ENCODE measurements around the gene TP53RK. TPM values are rescaled to one million over a fixed set of nuclear protein-coding genes. Genes with fewer than 3 reads are reported as not detected.

TP53RK gene
- total and polyA plus RNA-seq, 2 experiments from 2014 or later = 24.2 to 26.0 TPM

DNA sequence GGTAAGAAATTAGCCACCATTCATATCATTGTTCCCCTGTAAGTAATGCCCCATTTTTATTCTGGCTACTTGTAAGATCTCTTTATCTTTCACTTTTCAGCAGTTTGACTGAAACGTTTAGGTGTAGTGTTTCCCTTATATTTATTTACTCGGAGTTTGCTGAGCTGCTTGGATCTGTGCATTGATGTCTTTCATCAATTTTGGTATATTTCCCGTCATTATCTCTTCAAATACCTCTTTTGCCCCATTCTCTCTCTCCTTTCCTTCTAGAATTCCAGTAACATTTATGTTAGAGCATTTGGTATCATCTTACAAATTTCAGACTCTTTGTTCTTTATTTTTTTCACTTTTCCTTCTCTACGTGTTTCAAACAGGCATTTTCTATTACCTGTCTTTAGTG, 28.8 kb downstream of the TP53RK start:
- TF ChIP-seq STAT1 (IDR thresholded peaks at IDR 0.05; ENCODE audit: unreplicated experiment) (no peak), ZNF331 (CRISPR knock-in tag; IDR thresholded peaks at IDR 0.05; ENCODE audit: low read depth) (no peak), POLR2AphosphoS5 (IDR thresholded peaks at IDR 0.05; ENCODE audit: low read depth) (no peak), NANOG (IDR thresholded peaks at IDR 0.05; ENCODE audit: borderline replicate concordance) (no peak), CREB1 (CRISPR knock-in tag; IDR thresholded peaks at IDR 0.05; ENCODE audit: low read depth) (no peak), EZH2phosphoT487 (IDR thresholded peaks at IDR 0.05; ENCODE audit: unreplicated experiment) (no peak), ZNF114 (CRISPR knock-in tag; IDR thresholded peaks at IDR 0.05) (no peak), EZH2 (IDR thresholded peaks at IDR 0.05; ENCODE audit: low read depth, unreplicated experiment) (no peak), JUNB (IDR thresholded peaks at IDR 0.05; ENCODE audit: unreplicated experiment) (no peak)
- TF ChIP-seq, protein P1, sequence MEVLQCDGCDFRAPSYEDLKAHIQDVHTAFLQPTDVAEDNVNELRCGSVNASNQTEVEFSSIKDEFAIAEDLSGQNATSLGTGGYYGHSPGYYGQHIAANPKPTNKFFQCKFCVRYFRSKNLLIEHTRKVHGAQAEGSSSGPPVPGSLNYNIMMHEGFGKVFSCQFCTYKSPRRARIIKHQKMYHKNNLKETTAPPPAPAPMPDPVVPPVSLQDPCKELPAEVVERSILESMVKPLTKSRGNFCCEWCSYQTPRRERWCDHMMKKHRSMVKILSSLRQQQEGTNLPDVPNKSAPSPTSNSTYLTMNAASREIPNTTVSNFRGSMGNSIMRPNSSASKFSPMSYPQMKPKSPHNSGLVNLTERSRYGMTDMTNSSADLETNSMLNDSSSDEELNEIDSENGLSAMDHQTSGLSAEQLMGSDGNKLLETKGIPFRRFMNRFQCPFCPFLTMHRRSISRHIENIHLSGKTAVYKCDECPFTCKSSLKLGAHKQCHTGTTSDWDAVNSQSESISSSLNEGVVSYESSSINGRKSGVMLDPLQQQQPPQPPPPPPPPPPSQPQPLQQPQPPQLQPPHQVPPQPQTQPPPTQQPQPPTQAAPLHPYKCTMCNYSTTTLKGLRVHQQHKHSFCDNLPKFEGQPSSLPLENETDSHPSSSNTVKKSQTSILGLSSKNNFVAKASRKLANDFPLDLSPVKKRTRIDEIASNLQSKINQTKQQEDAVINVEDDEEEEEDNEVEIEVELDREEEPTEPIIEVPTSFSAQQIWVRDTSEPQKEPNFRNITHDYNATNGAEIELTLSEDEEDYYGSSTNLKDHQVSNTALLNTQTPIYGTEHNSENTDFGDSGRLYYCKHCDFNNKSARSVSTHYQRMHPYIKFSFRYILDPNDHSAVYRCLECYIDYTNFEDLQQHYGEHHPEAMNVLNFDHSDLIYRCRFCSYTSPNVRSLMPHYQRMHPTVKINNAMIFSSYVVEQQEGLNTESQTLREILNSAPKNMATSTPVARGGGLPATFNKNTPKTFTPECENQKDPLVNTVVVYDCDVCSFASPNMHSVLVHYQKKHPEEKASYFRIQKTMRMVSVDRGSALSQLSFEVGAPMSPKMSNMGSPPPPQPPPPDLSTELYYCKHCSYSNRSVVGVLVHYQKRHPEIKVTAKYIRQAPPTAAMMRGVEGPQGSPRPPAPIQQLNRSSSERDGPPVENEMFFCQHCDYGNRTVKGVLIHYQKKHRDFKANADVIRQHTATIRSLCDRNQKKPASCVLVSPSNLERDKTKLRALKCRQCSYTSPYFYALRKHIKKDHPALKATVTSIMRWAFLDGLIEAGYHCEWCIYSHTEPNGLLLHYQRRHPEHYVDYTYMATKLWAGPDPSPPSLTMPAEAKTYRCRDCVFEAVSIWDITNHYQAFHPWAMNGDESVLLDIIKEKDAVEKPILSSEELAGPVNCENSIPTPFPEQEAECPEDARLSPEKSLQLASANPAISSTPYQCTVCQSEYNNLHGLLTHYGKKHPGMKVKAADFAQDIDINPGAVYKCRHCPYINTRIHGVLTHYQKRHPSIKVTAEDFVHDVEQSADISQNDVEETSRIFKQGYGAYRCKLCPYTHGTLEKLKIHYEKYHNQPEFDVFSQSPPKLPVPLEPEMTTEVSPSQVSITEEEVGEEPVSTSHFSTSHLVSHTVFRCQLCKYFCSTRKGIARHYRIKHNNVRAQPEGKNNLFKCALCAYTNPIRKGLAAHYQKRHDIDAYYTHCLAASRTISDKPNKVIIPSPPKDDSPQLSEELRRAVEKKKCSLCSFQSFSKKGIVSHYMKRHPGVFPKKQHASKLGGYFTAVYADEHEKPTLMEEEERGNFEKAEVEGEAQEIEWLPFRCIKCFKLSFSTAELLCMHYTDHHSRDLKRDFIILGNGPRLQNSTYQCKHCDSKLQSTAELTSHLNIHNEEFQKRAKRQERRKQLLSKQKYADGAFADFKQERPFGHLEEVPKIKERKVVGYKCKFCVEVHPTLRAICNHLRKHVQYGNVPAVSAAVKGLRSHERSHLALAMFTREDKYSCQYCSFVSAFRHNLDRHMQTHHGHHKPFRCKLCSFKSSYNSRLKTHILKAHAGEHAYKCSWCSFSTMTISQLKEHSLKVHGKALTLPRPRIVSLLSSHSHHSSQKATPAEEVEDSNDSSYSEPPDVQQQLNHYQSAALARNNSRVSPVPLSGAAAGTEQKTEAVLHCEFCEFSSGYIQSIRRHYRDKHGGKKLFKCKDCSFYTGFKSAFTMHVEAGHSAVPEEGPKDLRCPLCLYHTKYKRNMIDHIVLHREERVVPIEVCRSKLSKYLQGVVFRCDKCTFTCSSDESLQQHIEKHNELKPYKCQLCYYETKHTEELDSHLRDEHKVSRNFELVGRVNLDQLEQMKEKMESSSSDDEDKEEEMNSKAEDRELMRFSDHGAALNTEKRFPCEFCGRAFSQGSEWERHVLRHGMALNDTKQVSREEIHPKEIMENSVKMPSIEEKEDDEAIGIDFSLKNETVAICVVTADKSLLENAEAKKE (CRISPR knock-in tag; IDR thresholded peaks at IDR 0.05) = no peak
- TF ChIP-seq, protein P2, sequence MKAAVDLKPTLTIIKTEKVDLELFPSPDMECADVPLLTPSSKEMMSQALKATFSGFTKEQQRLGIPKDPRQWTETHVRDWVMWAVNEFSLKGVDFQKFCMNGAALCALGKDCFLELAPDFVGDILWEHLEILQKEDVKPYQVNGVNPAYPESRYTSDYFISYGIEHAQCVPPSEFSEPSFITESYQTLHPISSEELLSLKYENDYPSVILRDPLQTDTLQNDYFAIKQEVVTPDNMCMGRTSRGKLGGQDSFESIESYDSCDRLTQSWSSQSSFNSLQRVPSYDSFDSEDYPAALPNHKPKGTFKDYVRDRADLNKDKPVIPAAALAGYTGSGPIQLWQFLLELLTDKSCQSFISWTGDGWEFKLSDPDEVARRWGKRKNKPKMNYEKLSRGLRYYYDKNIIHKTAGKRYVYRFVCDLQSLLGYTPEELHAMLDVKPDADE (IDR thresholded peaks at IDR 0.05) = no peak
- TF ChIP-seq, protein P3, sequence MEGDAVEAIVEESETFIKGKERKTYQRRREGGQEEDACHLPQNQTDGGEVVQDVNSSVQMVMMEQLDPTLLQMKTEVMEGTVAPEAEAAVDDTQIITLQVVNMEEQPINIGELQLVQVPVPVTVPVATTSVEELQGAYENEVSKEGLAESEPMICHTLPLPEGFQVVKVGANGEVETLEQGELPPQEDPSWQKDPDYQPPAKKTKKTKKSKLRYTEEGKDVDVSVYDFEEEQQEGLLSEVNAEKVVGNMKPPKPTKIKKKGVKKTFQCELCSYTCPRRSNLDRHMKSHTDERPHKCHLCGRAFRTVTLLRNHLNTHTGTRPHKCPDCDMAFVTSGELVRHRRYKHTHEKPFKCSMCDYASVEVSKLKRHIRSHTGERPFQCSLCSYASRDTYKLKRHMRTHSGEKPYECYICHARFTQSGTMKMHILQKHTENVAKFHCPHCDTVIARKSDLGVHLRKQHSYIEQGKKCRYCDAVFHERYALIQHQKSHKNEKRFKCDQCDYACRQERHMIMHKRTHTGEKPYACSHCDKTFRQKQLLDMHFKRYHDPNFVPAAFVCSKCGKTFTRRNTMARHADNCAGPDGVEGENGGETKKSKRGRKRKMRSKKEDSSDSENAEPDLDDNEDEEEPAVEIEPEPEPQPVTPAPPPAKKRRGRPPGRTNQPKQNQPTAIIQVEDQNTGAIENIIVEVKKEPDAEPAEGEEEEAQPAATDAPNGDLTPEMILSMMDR (conservative IDR thresholded peaks at IDR 0.05; ENCODE audit: low read depth in 2 of 2) = no peak
- TF ChIP-seq, protein P4, sequence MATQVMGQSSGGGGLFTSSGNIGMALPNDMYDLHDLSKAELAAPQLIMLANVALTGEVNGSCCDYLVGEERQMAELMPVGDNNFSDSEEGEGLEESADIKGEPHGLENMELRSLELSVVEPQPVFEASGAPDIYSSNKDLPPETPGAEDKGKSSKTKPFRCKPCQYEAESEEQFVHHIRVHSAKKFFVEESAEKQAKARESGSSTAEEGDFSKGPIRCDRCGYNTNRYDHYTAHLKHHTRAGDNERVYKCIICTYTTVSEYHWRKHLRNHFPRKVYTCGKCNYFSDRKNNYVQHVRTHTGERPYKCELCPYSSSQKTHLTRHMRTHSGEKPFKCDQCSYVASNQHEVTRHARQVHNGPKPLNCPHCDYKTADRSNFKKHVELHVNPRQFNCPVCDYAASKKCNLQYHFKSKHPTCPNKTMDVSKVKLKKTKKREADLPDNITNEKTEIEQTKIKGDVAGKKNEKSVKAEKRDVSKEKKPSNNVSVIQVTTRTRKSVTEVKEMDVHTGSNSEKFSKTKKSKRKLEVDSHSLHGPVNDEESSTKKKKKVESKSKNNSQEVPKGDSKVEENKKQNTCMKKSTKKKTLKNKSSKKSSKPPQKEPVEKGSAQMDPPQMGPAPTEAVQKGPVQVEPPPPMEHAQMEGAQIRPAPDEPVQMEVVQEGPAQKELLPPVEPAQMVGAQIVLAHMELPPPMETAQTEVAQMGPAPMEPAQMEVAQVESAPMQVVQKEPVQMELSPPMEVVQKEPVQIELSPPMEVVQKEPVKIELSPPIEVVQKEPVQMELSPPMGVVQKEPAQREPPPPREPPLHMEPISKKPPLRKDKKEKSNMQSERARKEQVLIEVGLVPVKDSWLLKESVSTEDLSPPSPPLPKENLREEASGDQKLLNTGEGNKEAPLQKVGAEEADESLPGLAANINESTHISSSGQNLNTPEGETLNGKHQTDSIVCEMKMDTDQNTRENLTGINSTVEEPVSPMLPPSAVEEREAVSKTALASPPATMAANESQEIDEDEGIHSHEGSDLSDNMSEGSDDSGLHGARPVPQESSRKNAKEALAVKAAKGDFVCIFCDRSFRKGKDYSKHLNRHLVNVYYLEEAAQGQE (IDR thresholded peaks at IDR 0.05; ENCODE audit: unreplicated experiment) = no peak
- Histone ChIP-seq H3K4me3 (no peak overlapping the region), H2AFZ (no peak overlapping the region), H3F3A (replicated peaks; ENCODE audit: low read depth) (no peaks in the 10 kb centered on the region), H3K4me1 (ENCODE audit: insufficient read depth) (no peaks in the 10 kb centered on the region), H3K9me2 (ENCODE audit: insufficient read depth) (0 out of 2 replicates have a peak, but pooled peaks cover 4% of the 10 kb centered on the region), H3K36me3 (ENCODE audit: insufficient read depth) (0 out of 2 replicates have a peak, but pooled peaks cover 3% of the 10 kb centered on the region), H3K27me3 (ENCODE audit: insufficient read depth) (no peaks in the 10 kb centered on the region), H3K27ac (ENCODE audit: low read depth) (no peak overlapping the region), H3K79me2 (replicated peaks; ENCODE audit: insufficient read depth) (no peaks in the 10 kb centered on the region), H3K4me2 (no peak overlapping the region), H4K20me1 (replicated peaks; ENCODE audit: insufficient read depth) (0 out of 2 replicates have a peak, but pooled peaks cover 2% of the 10 kb centered on the region)
- ATAC-seq (no peak), DNase-seq (ENCODE audit: low spot score) (no peak)
- Mint-ChIP-seq H3K27me3 (ENCODE audit: insufficient read depth, low read depth, poor library complexity) (peaks cover 2% of the 10 kb centered on the region), H3K27ac (no peak overlapping the region), H3K4me1 (peaks cover 9% of the 10 kb centered on the region; the same call in 2 of the 3 replicates), H3K9me3 (no peaks in the 10 kb centered on the region), H3K4me3 (no peak overlapping the region), H3K36me3 (ENCODE audit: low read depth) (no peaks in the 10 kb centered on the region)
